GM19351 (cell line): ENCODE measurements around the gene WDR70.
"Not testable (repeated sequence)": the region's sequence is repeated elsewhere in the genome, so short reads cannot be mapped to it uniquely, and the experiment has no call there.

Source experiments
- ATAC-seq: cut with Tn5 transposase; IDR thresholded peaks from one replicate; pipeline ENCODE4 v1.9.1; 2021; ENCODE audit warnings: mild to moderate bottlenecking, moderate library complexity; ENCODE audit not compliant: unreplicated experiment

WDR70 gene

GRCh38 chr5:37511646-37512045 is 132.5 kb downstream of the WDR70 start:
- ATAC-seq = no peak

- ATAC-seq = no peak
Measured at GRCh38 chr5:37514946-37515345, 135.8 kb downstream of the WDR70 start.

GRCh38 chr5:37517686-37518085 is 138.6 kb downstream of the WDR70 start:
- no peak for ATAC-seq

GRCh38 chr5:37518356-37518755 is 139.2 kb downstream of the WDR70 start:
- not testable (repeated sequence) for ATAC-seq

- ATAC-seq = no peak
Measured at GRCh38 chr5:37519304-37519703, 140.2 kb downstream of the WDR70 start.

- no peak for ATAC-seq
Measured at GRCh38 chr5:37519807-37520206, 140.7 kb downstream of the WDR70 start.

- no peak for ATAC-seq
Measured at GRCh38 chr5:37520811-37521210, 141.7 kb downstream of the WDR70 start.

GRCh38 chr5:37532976-37533740 is 154.0 kb downstream of the WDR70 start:
- no peak for ATAC-seq

- no peak for ATAC-seq
Measured at GRCh38 chr5:37533851-37534250, 154.7 kb downstream of the WDR70 start.

- no peak for ATAC-seq
Measured at GRCh38 chr5:37539459-37539858, 160.3 kb downstream of the WDR70 start.

- no peak for ATAC-seq
Measured at GRCh38 chr5:37543216-37543615, 164.1 kb downstream of the WDR70 start.

GRCh38 chr5:37549411-37549810 is 170.3 kb downstream of the WDR70 start:
- no peak for ATAC-seq

- ATAC-seq = no peak
Measured at GRCh38 chr5:37552161-37552560, 173.0 kb downstream of the WDR70 start.

- no peak for ATAC-seq
Measured at GRCh38 chr5:37552770-37553719, 173.9 kb downstream of the WDR70 start.

- ATAC-seq = no peak
Measured at GRCh38 chr5:37553720-37554404, 174.7 kb downstream of the WDR70 start.

- no peak for ATAC-seq
Measured at GRCh38 chr5:37554405-37554739, 175.3 kb downstream of the WDR70 start.

- ATAC-seq = no peak
Measured at GRCh38 chr5:37554938-37555337, 175.8 kb downstream of the WDR70 start.

- no peak for ATAC-seq
Measured at GRCh38 chr5:37557734-37558293, 178.7 kb downstream of the WDR70 start.

GRCh38 chr5:37565062-37565670 is 186.0 kb downstream of the WDR70 start:
- ATAC-seq = no peak

- no peak for ATAC-seq
Measured at GRCh38 chr5:37567566-37567965, 188.4 kb downstream of the WDR70 start.
